HepG2 (cell line): ENCODE results near the gene MAS1L. TPM values are rescaled to one million over a fixed set of nuclear protein-coding genes. Genes with fewer than 3 reads are reported as not detected.

Experiments
- KAT7 ChIP-seq: IDR thresholded peaks from 2 replicates; pipeline ENCODE4 v1.6.1; 2018; ENCODE audit warnings: borderline replicate concordance, missing compliant biosample characterization
- RCOR2 ChIP-seq: IDR thresholded peaks from 2 replicates; pipeline ENCODE4 v1.6.1; 2016; ENCODE audit warnings: missing biosample characterization, missing genetic modification reagents
- ZFP82 ChIP-seq: sonication (generic); formaldehyde crosslinking; IDR thresholded peaks from 2 replicates; pipeline ENCODE4 v1.5.1; 2020; ENCODE audit warnings: mild to moderate bottlenecking, missing genetic modification reagents, borderline replicate concordance
- ZIK1 ChIP-seq: sonication (generic); formaldehyde crosslinking; IDR thresholded peaks from 2 replicates; pipeline ENCODE4 v1.5.0; 2020; ENCODE audit warnings: mild to moderate bottlenecking, low read depth, missing genetic modification reagents, borderline replicate concordance
- ZNF136 ChIP-seq: sonication (generic); formaldehyde crosslinking; IDR thresholded peaks from 2 replicates; pipeline ENCODE4 v1.8.1; 2022; ENCODE audit warnings: low read depth, mild to moderate bottlenecking, moderate library complexity, missing genetic modification reagents
- ZNF292 ChIP-seq: sonication (generic); formaldehyde crosslinking; IDR thresholded peaks from 2 replicates; pipeline ENCODE4 v1.8.1; 2022; ENCODE audit warnings: mild to moderate bottlenecking, low read depth, missing genetic modification reagents, borderline replicate concordance
- ZNF530 ChIP-seq: sonication (generic); formaldehyde crosslinking; IDR thresholded peaks from 2 replicates; pipeline ENCODE4 v1.5.0; 2020; ENCODE audit warnings: low read depth, mild to moderate bottlenecking, missing genetic modification reagents
- ZNF672 ChIP-seq: sonication (generic); formaldehyde crosslinking; IDR thresholded peaks from 2 replicates; pipeline ENCODE4 v1.8.1; 2022; ENCODE audit warnings: missing genetic modification reagents
- polyA plus RNA-seq, 8 experiments: library from polyadenylated mRNA; depleted of rRNA in 3 of 8; stranded (reverse) in 7 of 8; unstranded in 1 of 8; fragments of >200 nt; fragmentation: Illumina TruSeq in 4 of 8; extraction: Trizol in 4 of 8; gene quantifications; 2 replicates each; pipeline versions ENCODE4 v1.2.1 to v1.2.3, GENCODE V29; 2011 to 2016; ENCODE audit warnings: low read depth in 4 of 8, missing spikeins in 1 of 8, mixed read lengths in 1 of 8; ENCODE audit not compliant: insufficient read depth in 1 of 8
- total RNA-seq, 5 experiments: library from RNA; depleted of rRNA; stranded (reverse); fragments of >200 nt; fragmentation: Illumina TruSeq; extraction: Trizol; gene quantifications; 2 replicates each; pipeline ENCODE4 v1.2.3, GENCODE V29; 2016; ENCODE audit warnings: low read depth in 1 of 5
- TF ChIP-seq, protein P1 (sequence below): sonication (generic); formaldehyde crosslinking; IDR thresholded peaks from 2 replicates; pipeline ENCODE4 v1.4.0; 2020; ENCODE audit warnings: mild to moderate bottlenecking, missing genetic modification reagents
- TF ChIP-seq, protein P2 (sequence below): sonication (generic); formaldehyde crosslinking; IDR thresholded peaks from 2 replicates; pipeline ENCODE4 v1.4.0; 2020; ENCODE audit warnings: missing genetic modification reagents; ENCODE audit errors: not compliant biosample characterization

The MAS1L gene
- total and polyA plus RNA-seq, 2 of the 13 experiments (the other 11 are each of a cell fraction or from before 2014, with no cell fraction given): not detected

GRCh38 chr6:29487660-29488059 lies at the start of gene MAS1L (continued):
- TF ChIP-seq, protein P1, sequence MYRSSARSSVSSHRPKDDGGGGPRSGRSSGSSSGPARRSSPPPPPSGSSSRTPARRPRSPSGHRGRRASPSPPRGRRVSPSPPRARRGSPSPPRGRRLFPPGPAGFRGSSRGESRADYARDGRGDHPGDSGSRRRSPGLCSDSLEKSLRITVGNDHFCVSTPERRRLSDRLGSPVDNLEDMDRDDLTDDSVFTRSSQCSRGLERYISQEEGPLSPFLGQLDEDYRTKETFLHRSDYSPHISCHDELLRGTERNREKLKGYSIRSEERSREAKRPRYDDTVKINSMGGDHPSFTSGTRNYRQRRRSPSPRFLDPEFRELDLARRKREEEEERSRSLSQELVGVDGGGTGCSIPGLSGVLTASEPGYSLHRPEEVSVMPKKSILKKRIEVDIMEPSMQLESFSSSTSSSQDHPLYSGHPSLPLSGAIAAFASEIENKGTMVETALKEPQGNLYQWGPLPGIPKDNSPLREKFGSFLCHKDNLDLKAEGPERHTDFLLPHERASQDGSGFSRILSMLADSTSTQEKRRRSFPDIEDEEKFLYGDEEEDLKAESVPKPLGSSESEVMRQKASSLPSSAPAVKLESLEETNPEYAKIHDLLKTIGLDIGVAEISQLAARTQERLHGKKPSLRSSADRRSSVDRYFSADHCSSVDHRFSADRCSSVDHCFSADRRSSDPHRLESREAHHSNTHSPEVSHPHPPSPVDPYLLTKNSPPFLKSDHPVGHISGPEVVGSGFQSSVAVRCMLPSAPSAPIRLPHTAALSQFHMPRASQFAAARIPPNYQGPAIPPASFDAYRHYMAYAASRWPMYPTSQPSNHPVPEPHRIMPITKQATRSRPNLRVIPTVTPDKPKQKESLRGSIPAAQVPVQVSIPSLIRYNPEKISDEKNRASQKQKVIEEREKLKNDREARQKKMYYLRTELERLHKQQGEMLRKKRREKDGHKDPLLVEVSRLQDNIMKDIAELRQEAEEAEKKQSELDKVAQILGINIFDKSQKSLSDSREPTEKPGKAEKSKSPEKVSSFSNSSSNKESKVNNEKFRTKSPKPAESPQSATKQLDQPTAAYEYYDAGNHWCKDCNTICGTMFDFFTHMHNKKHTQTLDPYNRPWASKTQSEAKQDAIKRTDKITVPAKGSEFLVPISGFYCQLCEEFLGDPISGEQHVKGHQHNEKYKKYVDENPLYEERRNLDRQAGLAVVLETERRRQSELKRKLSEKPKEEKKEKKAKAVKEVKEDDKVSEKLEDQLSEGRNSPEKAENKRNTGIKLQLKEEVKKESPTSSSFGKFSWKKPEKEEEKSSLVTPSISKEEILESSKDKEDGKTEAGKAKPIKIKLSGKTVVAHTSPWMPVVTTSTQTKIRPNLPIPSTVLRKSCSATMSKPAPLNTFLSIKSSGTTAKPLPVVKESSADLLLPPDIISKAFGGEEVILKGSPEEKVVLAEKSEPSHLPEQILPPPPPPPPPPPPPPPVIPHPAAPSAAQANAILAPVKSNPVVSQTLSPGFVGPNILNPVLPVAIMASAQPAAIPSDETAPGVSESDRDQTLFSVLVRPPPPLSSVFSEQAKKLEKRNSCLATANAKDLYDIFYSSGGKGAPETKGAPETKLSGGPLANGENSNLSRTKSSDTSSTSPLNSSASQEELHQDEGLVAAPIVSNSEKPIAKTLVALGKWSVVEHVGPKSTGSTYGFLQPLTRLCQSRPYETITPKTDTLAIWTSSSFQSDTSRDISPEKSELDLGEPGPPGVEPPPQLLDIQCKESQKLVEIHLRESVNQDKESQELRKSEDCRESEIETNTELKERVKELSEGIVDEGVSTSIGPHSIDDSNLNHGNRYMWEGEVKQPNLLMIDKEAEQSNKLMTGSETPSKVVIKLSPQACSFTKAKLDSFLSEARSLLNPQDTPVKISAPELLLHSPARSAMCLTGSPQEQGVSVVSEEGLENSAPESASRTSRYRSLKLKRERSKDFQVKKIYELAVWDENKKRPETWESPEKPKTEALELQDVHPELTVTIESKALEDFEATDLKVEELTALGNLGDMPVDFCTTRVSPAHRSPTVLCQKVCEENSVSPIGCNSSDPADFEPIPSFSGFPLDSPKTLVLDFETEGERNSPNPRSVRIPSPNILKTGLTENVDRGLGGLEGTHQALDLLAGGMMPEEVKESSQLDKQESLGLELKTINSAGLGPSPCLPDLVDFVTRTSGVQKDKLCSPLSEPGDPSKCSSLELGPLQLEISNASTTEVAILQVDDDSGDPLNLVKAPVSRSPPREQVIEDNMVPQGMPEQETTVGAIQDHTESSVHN (CRISPR knock-in tag): no peak
- TF ChIP-seq ZNF530 (CRISPR knock-in tag) (no peak), ZNF292 (CRISPR knock-in tag) (no peak), ZNF672 (no peak), ZIK1 (CRISPR knock-in tag) (no peak), RCOR2 (CRISPR knock-in tag) (no peak), KAT7 (CRISPR knock-in tag) (no peak), ZFP82 (CRISPR knock-in tag) (no peak), ZNF136 (no peak)
- TF ChIP-seq, protein P2, sequence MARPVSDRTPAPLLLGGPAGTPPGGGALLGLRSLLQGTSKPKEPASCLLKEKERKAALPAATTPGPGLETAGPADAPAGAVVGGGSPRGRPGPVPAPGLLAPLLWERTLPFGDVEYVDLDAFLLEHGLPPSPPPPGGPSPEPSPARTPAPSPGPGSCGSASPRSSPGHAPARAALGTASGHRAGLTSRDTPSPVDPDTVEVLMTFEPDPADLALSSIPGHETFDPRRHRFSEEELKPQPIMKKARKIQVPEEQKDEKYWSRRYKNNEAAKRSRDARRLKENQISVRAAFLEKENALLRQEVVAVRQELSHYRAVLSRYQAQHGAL (CRISPR knock-in tag): no peak
